AG04450 (cell line): ENCODE data around the gene DLX2. TPM values are rescaled to one million over a fixed set of nuclear protein-coding genes. Genes with fewer than 3 reads are reported as not detected.
"Not testable (repeated sequence)": the region's sequence is repeated elsewhere in the genome, so short reads cannot be mapped to it uniquely, and the experiment has no call there.

Experiments used
- CTCF ChIA-PET: fragments of 300-600, 350-600 bp; formaldehyde crosslinking; extraction: SDS; loops from one replicate; lab custom pipeline; 2022; ENCODE audit warnings: antibody characterized with exemption, inconsistent platforms; lab: Charles Lee
- POLR2A ChIA-PET: fragments of 350-600 bp; formaldehyde crosslinking; extraction: SDS; loops from one replicate; lab custom pipeline; 2021; ENCODE audit warnings: antibody characterized with exemption, inconsistent platforms; lab: Yijun Ruan, JAX
- DNase-seq: peaks from one replicate; pipeline ENCODE4 v3.0.0-alpha.2; 2011; ENCODE audit warnings: low read depth, low spot score
- H3K27ac ChIP-seq: one replicate; pipeline ENCODE4 v1.5.1; 2012; ENCODE audit warnings: low read depth, low read length, control low read depth
- H3K27me3 ChIP-seq: one replicate; pipeline ENCODE4 v1.6.0; 2012; ENCODE audit warnings: low read length; ENCODE audit not compliant: control insufficient read depth, insufficient read depth
- H3K4me3 ChIP-seq: 2 replicates; pipeline ENCODE4 v1.5.1; 2011; ENCODE audit warnings: mild to moderate bottlenecking, low read depth, low read length, control low read depth
- H3K9me3 ChIP-seq: 2 replicates; pipeline ENCODE4 v1.5.1; 2012; ENCODE audit warnings: low read length; ENCODE audit not compliant: control insufficient read depth, insufficient read depth
- polyA plus RNA-seq: library from polyadenylated mRNA; depleted of rRNA; stranded (reverse); fragments of >200 nt; gene quantifications from 2 replicates; pipeline ENCODE4 v1.2.3, GENCODE V29; 2011
- TF ChIP-seq, protein P1 (sequence below): IDR thresholded peaks from 2 replicates; pipeline ENCODE4 v1.5.1; 2011; ENCODE audit warnings: low read depth, low read length, control low read depth, inconsistent platforms

Gene DLX2
- polyA plus RNA-seq, 1 experiment = 0.10 TPM

DNA sequence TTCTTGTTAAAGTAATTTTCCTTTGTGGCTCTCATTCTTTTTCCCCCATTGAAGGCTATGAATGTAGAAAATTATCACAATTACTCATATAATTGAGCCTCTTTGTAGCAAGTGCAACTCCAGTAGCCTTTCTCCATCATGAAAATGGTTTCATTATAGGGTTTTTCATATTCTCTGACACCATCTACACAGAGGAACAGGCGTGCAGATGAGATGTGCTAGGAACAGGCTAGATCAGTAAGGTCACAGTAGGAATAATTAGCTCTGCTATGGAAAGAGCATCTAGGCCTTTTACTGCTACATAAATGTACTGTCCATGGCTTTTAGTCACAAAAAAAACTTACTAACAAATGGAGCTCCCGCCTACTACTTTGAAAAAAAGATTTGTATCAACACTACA is 30.0 kb downstream of the DLX2 start:
- no peak for DNase-seq
- CTCF ChIA-PET = interaction anchor here (0.5 kb wide), 1 partner anchor 55 kb away, joined by 3 read pairs; no protein-coding TSS in a partner anchor
- POLR2A ChIA-PET = interaction anchor here (0.7 kb wide), 1 partner anchor 28 kb away, joined by 3 read pairs; no protein-coding TSS in a partner anchor
- Histone ChIP-seq H3K9me3 (no peaks in the 10 kb centered on the region), H3K27ac (no peak overlapping the region), H3K4me3 (no peak overlapping the region), H3K27me3 (no peaks in the 10 kb centered on the region)
- TF ChIP-seq, protein P1, sequence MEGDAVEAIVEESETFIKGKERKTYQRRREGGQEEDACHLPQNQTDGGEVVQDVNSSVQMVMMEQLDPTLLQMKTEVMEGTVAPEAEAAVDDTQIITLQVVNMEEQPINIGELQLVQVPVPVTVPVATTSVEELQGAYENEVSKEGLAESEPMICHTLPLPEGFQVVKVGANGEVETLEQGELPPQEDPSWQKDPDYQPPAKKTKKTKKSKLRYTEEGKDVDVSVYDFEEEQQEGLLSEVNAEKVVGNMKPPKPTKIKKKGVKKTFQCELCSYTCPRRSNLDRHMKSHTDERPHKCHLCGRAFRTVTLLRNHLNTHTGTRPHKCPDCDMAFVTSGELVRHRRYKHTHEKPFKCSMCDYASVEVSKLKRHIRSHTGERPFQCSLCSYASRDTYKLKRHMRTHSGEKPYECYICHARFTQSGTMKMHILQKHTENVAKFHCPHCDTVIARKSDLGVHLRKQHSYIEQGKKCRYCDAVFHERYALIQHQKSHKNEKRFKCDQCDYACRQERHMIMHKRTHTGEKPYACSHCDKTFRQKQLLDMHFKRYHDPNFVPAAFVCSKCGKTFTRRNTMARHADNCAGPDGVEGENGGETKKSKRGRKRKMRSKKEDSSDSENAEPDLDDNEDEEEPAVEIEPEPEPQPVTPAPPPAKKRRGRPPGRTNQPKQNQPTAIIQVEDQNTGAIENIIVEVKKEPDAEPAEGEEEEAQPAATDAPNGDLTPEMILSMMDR = no peak

DNA sequence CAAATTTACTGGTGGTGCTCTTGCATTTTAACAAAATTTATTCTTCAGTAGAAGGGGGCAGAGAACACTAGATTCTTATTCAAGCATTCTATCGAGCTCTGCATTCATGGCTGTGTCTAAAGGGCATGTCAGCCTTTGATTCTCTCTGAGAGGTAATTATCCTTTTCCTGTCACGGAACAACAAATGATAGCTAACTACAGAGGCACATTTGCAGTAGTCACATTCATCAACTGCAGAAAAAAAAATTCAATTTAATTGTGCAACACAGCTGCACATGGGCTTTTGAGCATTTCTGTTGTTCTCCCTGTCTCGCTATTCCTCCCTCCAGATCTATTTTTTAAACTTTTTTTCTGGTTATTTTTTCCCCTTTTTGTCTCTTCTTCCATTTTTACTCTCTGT is 30.4 kb downstream of the DLX2 start:
- no peak for DNase-seq
- POLR2A ChIA-PET = no interaction called here
- TF ChIP-seq, protein P1 = no peak
- H3K27ac ChIP-seq = no peak overlapping the region
- CTCF ChIA-PET = no interaction called here
- H3K27me3 ChIP-seq = no peaks in the 10 kb centered on the region
- no peak overlapping the region for H3K4me3 ChIP-seq
- H3K9me3 ChIP-seq = no peaks in the 10 kb centered on the region

DNA sequence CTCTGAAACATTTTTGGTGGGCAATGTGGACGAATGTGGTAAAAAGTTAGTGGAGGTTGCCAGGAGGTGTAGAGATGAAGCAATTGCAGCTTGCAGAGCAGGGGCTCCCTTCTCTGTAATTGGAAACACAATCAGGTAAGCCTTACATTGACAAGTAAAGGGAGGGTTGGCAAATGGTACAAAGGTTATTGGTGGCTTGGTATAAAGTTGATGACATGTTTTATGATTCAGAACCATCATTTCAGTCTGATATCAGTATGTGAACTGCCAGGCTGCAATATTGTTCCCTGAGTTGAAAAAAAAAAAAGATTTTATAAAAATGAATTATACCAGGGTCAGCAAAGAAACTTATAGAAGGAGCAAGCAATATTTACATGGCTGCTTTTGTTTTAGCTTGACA is 31.8 kb downstream of the DLX2 start:
- H3K27me3 ChIP-seq = no peaks in the 10 kb centered on the region
- ChIA-PET POLR2A (no interaction called here), CTCF (no interaction called here)
- TF ChIP-seq, protein P1 = no peak
- no peak overlapping the region for H3K27ac ChIP-seq
- H3K9me3 ChIP-seq = no peaks in the 10 kb centered on the region
- H3K4me3 ChIP-seq = no peak overlapping the region
- DNase-seq = no peak

DNA sequence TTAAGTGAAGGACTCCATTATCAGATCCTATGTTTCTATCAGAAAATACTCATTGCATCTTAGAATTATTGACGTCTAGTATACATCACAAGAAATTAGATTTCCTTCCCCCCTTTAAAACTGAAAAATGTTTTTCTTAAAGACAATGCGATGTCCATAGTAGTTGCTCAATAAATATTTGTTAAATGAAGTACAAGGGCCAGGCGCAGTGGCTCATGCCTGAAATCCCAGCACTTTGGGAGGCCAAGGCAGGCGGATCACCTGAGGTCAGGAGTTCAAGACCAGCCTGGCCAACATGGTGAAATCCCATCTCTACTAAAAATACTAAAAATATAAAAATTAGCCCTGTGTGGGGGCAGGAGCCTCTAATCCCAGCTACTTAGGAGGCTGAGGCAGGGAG is 34.8 kb downstream of the DLX2 start:
- H3K4me3 ChIP-seq, H3K9me3 ChIP-seq, H3K27ac ChIP-seq, H3K27me3 ChIP-seq, DNase-seq, POLR2A ChIA-PET, CTCF ChIA-PET: not testable (repeated sequence)

DNA sequence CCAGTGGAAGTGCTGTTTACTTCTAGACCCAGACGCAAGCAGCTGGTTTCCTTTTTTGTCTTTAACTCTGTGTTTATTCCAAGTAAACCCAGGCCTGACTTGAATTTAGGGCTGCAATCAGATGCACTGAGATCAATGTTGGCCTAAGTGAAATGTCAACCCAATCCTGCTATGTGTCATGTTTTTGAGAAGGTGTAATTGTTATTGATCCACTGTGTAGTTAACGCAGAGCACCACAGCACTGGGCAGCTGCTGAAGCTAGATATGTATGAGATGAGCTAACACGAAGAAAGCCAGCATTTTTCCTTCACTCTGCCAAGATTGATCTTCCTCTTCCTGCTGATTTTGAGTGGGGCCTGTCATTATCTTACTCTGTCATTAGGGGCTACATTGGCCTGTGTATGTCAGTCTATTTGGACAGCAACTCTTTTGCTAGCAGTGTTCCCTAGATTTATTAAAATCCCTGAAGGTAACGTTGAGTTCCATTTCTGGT is 36.3 kb downstream of the DLX2 start:
- TF ChIP-seq, protein P1 = no peak
- CTCF ChIA-PET = interaction anchor here (0.6 kb wide), 2 partner anchors 68 to 1067 kb away, joined by 3 to 5 read pairs; no protein-coding TSS in a partner anchor
- POLR2A ChIA-PET = no interaction called here
- H3K27ac ChIP-seq = no peak overlapping the region
- no peaks in the 10 kb centered on the region for H3K9me3 ChIP-seq
- no peak overlapping the region for H3K4me3 ChIP-seq
- no peak for DNase-seq
- H3K27me3 ChIP-seq = no peaks in the 10 kb centered on the region
